Ammon's horn (tissue), 1 donor: ENCODE data around the gene ACACB.

Experiments
- DNase-seq: peaks from one replicate; pipeline ENCODE4 v3.0.0-alpha.2; 2016; ENCODE audit warnings: low spot score

Gene ACACB

DNA sequence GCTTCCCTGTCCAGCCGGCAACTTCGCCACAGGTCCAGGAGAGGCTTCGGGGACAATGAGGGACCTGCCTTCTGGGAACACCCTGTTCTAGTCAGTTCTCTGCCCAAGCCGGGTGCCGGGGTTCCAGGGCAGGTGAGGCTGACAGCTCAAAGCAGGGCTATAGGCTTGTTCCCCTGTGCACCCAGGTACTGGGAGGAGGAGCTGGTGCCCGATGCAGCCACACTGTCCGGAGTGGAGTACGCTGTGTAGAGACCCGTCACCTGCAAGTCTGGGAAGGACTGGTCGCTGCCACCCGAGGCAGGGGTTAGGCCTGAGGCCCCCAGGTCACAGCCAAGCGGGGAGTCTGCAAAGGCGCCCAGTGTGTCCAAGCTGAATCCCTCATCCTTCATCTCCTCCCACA, 163.1 kb downstream of the ACACB start:
- no peak for DNase-seq

DNA sequence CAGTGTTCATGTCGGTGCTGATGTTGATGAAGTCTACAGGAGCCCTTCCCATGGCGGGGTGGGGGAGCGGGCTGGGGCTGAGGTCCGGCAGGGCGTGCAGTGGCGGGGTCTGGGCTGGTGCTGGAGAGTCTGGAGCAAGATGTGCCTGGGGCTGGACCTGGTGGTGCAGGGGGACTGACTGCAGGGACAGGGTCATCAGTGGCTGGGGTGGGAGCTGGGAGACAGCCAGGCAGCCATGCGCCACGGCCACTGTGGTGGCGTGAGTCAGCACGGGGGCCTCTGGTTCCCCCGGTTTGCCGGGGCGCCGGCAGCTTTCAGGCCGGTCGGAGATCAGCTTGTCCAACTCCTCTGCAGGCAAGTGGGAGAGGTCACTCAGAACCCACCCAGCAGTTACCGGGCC, 165.1 kb downstream of the ACACB start:
- DNase-seq, result no peak

DNA sequence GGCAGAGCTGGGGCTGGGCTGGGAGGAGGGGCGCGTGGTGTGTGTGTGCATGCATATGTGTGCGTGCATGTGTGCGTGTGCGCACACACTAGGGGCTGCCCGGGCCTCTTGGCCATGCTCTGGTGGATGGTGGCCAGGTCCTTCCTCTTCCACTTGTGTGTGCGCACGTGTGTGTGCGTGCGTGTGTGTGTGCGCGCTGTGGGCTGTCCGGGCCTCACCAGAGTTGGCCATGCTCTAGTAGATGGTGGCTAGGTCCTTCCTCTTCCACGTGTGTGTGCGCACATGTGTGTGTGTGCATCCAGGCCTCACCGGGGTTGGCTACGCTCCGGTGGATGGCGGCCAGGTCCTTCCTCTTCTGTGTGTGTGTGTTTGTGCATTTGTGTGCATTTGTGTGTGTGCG, 168.0 kb downstream of the ACACB start:
- no peak for DNase-seq

DNA sequence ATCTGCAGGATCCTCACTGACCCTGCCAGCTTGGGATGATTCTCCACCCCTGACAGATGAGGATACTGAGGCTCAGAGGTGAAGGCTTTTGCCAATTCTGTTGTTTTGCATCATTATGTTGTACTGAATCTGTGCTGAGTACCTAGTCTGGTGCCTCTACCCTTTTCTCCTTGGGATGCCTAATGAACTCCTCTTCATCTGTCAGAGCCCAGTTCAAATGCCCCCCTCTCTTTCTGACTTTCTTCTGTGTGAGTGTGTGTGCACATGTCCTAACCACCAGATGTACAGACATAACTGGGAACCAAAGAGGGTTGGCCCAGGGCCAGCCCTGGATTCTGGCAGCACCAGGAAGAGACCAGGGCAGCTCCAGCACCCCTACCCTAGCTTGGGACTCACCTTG, 169.9 kb downstream of the ACACB start:
- DNase-seq, result no peak

DNA sequence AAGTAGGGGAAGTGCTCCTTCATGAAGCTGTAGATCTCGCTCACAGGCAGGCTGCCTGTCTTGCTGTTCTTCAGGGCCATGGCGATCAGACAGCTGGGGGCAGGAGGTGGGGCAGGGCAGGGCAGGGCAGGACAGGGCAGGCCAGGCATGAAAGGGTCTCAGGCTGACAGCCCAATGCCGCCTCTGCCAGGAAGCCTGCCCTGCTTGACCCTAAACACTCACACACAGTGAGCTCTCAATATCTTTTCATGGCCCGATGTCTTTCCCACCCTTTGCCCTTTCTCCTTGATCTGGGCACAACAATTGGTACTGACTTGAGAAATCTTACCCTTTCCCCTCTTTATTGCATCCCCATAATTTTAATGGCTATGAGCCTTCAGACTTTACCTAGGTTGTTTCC, 170.3 kb downstream of the ACACB start:
- no peak for DNase-seq

DNA sequence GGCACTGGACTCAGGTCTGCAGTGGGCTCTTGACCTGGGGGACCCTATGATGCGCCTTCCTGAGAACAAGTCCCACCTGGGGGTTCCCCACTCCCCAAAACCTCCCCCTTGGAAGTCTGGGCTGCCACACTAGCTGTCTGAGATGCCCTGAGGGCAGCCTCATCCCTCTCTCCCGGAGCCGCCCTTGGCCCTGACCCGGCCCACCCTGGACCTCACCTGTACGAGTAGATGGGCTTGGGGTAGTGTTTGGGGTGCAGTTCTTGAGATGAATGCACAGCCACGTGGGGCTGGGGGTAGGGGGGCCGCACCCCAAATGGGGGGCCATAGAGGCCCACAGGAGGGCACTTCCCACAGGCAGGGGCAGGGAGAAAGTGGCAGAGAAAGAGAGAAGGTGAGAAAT, 170.8 kb downstream of the ACACB start:
- no peak for DNase-seq

DNA sequence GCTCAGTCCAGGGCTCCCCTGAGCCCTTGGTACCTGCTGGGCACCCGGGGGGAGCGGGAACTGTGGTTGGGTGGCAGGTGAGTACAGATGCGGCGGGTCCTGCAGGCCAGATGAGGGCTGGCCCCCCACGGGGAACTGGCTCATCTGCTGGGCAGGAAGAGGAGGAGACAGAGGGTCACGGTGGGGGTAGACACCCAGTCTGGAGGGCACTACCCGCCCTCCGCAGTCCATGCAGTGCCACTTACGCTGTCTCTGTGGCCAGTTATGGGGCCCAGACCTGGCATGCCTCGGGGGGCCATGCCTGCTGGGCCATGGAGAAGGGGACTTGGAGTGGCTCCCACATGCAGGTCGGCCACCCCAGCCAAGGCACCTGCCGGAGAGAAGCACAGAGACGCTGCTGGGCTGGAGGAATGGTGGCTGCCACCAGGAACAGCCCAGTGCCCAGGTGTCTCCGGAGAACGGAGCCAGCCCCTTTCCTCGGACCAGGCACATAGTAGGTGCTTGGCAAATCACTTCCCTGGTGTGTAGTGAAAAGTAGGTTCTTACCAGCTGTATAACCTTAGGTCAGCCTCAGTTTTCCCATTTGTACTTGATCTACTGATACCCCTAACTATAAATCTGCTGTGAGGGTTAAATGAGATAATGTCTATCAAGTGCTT, 171.6 kb downstream of the ACACB start:
- no peak for DNase-seq

DNA sequence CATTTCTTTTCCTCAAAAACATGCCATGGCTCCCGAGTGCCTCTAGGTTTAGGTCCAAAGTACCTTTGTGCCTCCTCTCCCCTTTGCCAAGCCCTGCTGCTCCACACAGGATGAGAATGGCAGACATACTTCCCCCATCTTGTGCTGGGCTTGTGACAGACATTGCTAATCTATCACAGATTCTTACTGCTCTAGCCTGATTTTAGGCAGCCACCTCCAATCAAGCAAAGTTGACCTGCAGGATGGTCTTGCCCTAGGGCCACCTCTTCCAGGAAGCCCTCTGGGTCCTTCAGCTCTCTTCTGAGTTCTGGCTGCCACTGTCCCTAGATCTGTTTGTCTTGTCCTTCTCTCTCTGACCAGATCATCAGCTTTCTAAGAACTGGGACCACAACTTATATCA, 172.2 kb downstream of the ACACB start:
- no peak for DNase-seq

DNA sequence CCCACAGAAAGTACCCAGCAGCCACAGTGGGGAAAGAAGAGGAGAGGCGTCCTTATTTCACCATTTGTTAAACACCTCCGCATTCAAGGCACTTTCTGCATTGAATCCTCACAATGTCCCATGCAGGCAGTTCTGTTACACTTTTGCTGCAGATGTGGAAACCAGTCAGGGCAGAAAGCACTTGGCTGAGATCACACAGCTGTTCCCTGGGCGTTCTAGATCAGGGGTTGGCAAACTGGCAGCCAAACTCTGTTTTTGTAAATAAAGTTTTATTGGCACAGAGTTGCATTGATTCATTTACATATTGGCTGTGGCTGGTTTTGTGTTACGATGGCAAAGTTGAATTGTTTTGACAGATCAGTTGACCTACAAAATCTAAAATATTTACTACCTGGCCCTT, 172.6 kb downstream of the ACACB start:
- no peak for DNase-seq

DNA sequence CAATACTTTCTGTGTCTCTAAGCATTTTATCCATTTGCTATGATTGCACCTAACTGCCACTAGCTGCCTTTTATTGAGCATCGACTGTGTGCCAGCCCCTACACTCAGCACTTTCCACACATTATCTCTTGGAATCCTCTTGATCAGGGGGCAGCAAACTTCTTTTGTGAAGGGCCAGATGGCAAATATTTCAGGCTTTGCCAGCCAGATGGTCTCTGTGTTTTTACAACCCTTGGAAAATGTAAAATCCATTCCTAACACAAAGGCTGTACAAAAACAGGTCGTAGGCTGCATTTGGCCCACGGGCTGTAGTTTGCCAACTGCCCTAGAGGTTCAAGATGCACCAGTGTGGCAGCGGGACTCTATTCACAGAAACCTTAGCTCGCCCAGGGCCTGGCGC, 173.2 kb downstream of the ACACB start:
- no peak for DNase-seq

DNA sequence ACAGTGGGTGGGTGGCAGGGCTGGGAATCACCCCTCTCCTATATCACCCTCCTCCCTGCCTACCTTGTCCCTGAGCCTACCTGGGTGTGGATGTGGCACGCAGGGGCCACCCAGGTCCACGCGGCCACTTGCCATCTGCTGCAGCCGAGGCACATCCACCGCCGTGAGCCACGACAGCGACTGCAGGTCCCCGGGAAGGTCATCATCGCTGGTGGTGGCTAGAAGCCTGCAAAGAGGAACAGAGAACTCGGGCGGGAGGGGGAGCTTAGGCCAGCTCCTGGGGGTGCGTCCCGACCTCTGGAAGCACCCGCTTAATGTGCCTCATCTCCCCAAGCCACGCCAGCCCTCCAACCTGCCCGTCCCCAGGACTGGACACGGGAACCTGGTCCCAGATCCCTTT, 173.7 kb downstream of the ACACB start:
- DNase-seq, result no peak

DNA sequence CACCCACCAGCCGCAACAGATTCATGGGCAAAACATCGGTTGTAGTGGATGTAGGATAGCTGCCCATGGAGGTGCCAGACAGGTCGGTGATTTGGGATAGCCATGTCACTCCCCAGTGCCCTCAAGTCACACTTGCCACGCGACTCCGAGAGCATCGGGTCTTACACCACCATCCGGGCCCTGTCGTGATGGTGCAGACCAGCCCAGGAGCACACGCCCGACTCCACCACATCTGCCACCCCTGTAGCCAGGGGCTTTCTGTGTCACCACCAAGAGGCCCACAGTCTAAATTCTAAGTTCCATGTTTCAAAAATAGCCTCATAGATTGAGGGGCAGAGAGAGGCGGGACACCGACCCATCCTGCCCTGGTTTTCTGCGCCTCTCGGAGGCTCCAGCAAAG, 174.7 kb downstream of the ACACB start:
- DNase-seq, result no peak

DNA sequence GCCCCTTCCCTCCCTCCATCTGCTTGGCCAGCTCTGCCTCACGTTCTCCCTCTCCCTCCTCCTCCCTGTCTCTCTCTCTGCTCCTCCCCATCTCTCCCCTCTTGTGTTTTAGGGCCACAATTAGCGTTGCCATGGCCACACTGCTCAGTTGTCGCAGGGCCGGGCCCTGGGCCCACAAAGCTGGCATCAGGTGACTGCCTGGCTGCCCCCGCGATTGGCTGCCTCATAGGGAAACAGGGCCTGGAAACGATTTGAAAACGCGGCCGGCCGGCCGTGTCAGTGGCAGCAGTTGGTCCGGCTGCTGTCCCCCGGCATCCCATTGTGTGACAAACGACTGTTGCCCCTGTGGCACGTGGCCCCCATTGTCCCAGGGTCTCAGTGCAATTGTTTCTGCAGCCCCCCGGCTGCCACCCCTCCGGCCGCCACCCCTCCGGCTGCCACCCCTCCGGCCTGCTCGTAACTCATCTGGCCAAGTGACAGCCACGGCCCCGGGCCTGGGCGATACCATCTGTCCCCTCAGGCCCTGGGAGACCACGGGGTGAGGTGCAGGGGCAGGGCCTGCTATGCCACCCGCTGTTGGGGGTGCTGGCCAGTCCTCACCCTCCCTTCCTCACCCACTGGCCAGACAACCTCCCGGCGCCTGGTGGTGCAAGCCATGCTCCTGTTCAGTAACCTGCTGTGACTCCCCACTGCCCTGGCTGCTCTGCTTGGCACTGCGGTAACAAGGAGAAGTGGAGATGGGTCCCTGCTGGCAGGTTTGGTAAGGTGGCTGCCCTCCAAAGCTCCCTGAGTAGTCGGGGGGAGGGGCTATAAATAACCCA, 175.3 kb downstream of the ACACB start:
- DNase-seq, result peak; percentile 93

DNA sequence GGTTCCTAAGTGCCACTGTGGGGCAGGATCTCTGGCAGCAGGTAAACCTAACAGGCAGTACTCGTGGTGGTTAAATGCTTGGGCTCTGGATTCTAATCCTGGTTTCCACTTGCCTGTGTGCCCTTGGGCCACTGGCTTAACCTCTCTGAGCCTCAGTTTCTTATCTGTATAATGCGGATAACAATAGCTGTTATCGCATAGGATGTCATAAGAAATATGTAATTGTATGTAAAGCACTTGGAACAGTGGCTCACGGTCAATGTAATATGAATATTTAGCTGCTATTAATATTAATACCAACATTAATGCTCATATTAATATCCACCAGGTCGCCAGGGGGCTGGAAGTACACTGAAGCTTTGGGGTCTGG, 175.9 kb downstream of the ACACB start:
- no peak for DNase-seq

DNA sequence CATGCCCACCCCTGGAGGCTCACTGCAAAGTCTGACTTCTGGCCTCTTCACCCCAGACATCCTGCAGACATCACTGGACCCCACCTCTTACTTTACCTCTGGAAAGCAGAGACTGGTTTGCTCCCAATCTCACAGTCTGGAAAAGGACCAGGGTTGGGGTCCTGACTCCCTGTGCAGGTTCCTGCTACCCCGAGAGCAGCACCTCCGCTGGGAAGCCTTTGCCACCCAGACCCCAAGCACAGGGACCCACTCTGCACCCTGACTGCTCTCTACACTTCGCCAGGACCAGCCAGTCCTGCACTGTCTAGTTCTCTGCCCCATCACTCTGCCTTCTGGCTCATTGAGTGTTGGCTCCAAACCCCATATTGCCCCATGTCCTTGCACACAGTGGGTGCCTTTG, 176.7 kb downstream of the ACACB start:
- DNase-seq, result no peak

DNA sequence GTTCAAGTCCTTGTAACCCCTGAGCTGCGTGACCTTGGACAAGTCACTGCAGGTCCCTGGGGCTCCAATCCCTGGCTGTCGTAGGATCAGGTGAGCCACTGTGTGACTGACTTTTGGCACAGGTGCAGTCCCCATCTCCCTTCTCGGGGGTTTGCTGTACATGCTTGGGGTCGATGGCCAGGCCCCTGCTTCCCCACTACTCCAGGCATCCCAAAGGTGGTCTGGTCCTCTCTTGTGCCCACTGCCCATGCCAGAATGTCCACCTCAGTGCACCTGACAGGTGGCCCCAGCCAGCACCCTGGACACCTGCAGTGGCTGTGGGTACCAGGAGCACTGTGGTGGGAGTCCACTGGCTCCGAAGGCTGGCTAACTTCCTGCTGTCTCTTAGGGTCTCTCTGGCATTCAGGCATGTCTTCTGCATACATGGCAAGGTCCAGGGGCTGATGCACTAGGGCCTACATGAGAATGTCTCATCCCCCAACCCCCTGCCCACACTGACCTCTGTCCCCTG, 178.0 kb downstream of the ACACB start:
- no peak for DNase-seq

DNA sequence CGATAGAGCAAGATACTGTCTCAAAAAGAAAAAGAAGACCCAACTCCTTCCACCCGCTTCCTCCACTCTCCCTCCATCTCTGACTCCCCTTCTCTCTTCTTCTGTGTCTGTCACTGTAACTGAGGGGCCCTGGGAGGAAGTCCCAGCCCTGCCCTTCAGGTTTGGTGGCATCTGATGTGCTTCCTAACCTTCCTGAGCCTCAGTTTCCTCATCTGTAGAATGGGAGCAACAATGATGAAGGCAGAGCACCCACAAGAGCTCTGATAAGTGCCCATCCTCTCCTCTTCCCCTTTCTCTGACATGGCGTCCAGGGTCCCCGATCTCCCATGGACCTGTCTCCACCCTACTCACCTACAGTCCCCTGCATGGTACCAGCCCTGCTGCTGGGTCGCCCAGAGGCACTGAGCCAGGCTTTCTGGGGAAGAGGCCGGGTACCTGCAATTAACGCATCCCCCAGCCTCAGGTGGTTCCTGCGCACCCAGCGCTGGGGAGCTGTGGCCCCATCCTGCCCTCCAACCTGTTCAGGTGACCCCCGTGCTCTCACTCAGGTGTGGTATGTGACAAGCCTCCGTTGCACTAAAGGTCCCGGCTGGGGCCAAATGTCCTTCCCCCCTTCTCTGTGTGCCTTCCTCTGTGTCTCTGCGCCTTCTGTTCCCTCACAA, 179.5 kb downstream of the ACACB start:
- DNase-seq, result no peak

DNA sequence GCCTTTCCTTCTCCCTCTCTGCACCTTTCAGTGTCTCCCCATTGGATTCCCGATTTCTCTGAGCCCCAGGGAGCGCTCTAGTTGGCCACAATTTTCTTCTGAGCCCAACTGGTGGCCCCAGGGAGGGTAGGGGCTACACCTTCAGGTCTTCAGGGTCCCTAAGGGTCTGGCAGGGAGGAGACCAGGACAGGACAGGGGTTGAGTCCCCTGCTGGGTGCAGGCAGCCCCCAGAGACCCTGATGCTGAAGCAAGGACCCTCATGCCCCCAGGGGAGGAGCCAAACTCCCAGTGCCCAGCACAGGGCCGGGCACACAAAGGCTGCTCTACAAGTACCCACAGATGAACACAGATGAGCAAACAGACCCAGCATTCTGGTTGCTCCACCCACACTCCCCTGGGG, 180.0 kb downstream of the ACACB start:
- no peak for DNase-seq

DNA sequence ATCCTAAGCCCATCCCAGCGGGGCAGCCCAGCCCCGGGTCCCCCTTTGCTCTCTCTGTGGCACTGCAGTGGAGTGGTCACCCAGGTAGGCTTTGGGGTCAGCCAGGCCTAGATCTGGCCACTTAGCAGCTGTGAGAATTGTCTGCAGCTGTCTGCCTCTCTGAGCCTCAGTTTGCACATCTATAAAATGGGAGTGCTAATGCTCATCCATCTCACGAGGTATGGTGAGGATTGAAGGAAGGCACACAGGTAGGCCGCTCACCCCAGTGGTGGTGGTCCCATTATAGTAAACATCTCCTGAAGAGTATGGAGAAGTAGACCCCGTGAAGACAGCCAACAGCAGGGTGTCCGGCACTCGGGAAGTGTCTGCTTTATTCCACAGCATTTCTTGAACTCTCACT, 183.5 kb downstream of the ACACB start:
- DNase-seq, result no peak

DNA sequence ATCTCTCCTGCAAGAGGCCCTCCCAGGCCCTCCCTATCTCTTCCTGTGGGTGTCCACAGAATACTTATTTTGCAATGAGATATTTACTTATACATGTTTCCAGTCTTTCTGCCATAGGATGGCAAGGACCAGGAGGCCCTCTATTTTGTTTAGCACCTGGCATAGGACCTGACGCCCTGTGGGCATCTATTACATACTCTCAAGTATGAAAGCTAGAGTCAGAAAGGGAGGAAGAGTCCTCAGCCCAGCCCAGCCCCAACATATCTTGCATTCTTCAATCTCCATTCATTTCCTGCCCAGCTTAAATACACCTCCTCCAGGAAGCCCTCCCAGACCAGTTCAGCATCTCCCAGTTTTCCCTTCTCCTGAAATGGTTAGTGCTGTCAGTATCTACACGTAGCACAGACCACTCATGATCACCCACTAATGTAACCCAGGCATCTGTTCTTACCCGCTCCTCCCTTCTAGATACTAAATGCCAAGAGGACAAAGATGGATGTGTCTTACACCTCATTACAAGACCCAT, 185.3 kb downstream of the ACACB start:
- no peak for DNase-seq

DNA sequence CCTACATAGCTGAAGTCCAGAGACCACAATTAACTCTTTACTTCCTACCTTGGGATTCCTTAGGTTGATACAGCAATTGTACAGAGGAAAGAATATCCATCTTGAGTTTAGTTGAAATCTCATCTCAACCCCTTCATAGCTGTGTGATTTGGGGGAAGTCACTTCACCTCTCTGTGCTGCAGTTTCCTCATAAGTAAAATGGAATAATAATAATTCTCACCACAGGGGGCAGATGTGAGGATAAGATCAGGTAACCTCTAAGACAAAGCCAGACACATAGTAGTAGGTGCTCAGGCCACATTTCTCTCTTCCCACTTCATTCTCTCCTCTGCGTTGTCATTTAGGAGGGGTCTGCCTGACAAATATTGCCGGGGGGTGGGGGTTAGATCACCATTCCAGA, 186.0 kb downstream of the ACACB start:
- DNase-seq, result no peak

DNA sequence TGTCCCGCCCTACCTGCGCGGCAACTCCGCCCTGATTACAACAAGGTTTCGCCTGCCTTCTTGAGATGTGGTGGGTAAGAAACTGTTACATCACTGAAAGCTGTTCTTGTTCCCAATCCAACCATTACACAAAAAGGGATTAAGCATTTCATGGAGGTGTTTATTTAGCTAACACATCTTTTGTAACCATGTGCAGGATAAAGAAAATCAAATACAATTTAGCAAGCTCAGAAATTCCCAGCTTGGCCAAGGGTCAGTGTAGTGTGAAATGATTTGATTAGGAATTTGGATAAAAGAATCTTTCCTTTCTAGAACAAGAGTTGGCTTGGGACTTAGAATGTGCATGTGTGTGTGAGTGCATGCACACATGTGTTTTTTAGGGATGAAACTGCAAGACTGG, 186.4 kb downstream of the ACACB start:
- no peak for DNase-seq

DNA sequence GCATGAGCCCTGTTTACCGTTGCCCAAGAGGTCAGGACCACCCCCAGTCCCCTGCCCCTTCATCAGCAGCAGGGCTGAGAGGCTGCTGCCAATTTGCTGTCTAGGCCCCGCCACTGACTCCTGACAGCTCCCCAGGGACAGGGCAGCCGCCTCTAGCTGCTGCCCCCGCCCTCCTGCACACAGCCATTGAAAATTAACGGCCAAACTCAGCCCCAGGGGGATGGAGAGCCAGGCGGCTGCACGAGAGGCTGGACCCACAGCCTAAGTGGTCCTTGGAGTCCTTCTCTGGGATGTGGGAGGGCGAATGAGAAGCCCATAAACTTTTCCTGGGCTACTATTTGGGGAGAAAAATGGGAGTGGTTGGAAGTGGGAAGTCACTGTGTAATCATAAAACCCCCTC, 188.1 kb downstream of the ACACB start:
- DNase-seq, result no peak
